NCI-H146 treated with DMSO at 0.1 percent for 48 hours (cell line): ENCODE results near the gene LYST.
"Not testable (repeated sequence)": the region's sequence is repeated elsewhere in the genome, so short reads cannot be mapped to it uniquely, and the experiment has no call there.

Experiments
- DNase-seq: peaks from one replicate; lab custom pipeline; 2025; ENCODE audit not compliant: unreplicated experiment; lab: John Stamatoyannopoulos, UW

The LYST gene

GRCh38 chr1:235661568-235661967 lies 205.1 kb downstream of the LYST start:
- DNase-seq = no peak

GRCh38 chr1:235659186-235659771 lies 207.4 kb downstream of the LYST start:
- no peak for DNase-seq

- DNase-seq = no peak
Measured at GRCh38 chr1:235657747-235658526, 208.8 kb downstream of the LYST start.

GRCh38 chr1:235657269-235657668 lies 209.4 kb downstream of the LYST start:
- DNase-seq = peak; percentile 44

DNA sequence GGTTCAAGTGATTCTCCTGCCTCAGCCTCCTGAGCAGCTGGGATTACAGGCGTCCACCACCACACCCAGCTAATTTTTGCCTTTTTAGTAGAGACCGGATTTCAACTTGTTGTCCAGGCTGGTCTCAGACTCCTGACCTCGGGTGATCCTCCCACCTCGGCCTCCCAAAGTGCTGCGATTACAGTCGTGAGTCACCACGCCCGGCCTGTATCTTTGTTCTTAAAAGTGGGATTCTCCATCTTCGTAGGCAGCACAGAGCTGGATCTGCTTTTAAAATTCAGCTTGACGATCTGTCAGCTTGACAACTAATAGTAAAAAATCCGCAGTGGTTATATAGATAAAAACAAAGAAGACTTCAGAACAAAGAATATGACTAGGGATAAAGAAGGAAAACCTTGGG lies 214.3 kb downstream of the LYST start:
- no peak for DNase-seq

DNA sequence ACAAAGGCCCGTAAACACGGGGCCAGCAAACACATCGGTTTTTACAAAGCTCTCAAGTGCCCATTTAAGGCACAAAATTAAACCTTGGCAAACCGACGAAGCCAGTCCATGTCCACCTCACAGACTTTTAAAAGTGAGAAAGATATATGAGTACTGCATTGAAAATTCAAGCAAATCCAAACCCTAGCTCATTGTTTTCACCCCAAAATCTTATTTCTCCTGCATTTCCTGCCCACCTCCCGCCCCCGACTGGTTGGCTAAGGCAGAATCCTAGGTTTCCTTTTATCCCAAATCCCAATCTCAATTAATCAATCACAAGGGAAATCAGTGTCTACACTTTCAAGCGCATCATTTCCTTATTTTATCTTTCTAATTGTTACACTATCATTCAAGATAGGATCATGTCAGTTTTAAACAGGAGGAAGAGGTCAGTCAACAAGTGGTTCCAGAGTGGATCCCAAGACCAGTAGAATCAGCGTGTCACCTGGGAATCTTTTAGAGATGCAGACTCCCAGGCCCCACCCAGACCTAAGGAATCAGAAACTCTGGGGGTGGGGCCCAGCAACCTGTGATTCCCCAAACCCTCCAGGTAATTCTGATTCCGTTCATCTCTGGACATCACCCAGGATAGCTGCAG lies 215.4 kb downstream of the LYST start:
- no peak for DNase-seq

DNA sequence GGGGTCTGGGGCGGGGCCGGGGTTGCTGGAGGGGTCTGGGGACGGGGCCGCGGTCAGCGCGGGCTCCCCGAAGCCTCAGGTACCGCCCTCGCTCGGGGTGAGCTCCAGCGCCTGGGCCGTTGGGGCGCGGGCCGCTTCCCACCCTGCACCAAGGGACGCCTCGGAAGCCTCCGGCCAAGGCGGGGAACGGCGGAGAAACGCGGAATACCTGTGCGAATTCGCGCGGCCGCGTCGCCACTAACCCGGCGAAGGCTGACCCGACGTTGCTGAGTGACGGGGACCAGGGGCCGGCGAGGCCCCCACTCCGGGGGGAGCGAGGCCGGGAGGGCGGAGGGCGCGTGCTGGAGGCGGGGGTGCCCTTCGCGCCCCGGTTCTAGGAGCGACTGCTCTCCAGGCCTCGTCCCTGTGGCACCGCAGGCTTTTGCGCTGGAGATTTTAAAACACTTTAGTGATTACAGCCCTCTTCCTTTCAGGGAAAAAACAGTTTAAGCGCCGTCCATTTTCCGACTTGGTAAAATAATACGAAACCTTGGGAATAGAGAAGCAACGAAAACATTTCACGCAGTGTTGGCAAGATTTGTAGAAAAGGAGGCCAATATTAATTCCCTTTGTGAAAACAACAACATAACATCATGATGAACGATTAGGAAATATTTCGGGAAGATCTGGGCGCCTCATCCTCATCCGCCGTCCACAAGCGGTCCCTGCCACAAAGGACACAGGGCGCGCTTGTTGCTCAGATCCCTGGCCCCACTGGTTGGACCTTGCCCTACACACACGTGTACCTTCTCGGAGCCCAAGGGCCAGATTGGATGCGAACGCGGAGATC lies 216.2 kb downstream of the LYST start:
- DNase-seq = peak; percentile 71

- peak; percentile 40 for DNase-seq
Measured at GRCh38 chr1:235649368-235650163, 217.1 kb downstream of the LYST start, which contains the start of gene GNG4. GNG4 (minus strand) TSS chr1:235649784; CDS start chr1:235583838, 65,946 bp downstream.

DNA sequence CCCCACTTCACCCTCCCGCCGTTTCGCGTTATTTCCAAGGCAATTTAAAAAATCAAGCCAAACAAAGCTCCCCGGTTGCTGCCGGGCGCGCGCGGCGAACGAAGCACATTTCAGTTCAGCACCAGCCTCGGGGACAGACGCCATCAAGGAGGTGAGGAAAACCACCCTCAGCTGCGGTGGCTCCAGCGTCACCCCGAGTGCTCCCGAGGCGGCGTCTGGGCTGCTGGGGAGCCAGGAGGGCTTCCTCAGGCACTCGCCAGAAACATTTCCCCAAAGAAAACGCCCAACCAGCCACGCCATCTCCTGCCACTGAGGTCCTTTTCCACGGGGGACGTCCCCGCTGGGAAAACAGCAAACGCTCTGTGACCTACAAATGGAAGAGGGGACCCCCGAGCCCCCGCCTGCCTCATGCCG lies 217.7 kb downstream of the LYST start:
- peak; percentile 20 for DNase-seq

DNA sequence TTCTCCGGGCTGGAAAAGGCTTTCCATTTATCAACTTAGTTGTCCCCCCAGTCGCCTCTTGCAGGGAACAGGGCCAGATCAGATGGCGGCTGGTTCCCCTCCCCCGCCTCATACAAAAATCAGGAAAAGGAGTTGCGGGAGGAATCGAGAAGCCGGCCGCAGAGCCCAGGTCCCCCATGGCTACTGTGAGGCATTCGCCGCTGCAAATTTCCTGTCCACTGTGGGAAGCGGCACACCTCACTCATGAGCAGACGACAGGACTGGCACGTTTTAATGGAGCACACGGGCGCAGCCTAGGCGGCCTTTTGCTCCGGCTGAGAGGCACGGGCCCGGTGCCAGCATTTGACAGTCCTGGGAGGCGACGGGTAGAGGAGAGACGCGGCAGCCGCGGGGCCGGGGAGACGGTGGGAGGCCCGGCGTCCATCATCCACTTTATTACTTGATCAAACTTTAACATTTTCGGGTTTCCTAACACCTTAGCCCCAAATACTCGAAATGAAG lies 218.2 kb downstream of the LYST start:
- DNase-seq = peak; percentile 40

GRCh38 chr1:235647537-235647936 lies 219.2 kb downstream of the LYST start:
- not testable (repeated sequence) for DNase-seq

GRCh38 chr1:235646463-235646862 lies 220.2 kb downstream of the LYST start:
- peak; percentile 5 for DNase-seq

- DNase-seq = no peak
Measured at GRCh38 chr1:235644693-235645305, 221.9 kb downstream of the LYST start.

DNA sequence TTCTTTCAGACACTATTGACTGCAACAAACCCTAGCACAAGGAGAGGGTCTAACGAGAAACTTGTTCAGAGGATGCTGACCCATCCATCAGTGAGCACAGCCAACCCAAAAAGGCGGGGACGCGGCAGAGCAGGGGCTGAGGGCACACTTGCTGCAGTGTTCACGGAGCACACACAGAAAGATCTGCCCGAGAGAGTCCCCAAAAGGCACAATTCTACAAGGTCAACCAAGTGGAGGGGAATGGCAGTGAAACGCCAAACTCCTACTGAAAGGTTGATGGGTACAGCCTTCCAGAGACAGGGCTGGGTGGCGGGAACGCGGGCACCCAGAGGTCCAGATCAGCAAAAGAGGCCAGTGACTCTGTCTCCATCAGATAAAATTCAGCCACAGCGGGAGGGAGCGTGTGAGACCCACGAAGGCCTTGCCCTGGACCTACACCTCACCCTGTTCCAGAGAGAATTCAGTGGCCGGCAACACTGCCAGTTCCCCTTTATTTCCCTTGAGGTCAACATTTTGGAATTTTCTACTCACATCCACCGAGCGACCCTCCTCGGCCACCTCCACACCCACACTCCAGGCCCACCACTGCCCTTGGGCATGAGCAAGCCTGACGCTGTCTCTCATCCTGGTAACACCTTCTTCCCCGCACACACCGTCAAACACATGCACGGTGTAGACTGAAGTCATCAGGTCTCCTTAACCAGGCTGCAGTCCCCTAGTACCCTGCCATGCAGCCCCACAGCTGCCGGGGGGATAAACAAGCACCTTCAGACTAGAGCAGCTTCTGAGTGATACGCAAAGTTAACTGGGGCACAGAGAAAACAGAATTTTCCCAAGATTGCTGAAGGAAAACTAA lies 222.6 kb downstream of the LYST start:
- DNase-seq = no peak

DNA sequence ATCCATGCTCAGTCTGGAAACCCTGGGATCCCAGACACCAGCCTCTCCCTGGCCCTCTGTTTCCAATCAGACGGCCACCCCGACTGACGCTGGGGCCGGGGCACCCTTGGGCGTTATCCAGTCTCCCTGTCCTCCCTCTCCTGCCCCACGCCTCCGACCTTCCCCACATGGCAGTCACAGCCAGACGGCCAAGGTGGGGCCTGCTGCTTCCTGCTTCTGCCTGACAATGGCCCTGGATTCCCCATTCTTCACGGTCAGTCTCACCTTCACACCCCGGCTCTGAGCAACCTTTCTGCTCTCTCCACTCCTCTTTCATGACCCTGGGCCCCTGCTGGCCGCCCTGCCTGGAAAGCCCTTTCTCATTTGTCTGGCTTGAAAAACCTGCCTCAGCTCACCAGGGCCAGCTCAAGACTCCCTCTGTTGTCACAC lies 223.7 kb downstream of the LYST start:
- no peak for DNase-seq

- no peak for DNase-seq
Measured at GRCh38 chr1:235642011-235642942, 224.4 kb downstream of the LYST start.

- no peak for DNase-seq
Measured at GRCh38 chr1:235640580-235640979, 226.1 kb downstream of the LYST start.
